Muscle layer of duodenum (tissue), 2 donors: ENCODE measurements around the gene ATRIP.
"Not testable (repeated sequence)": the region's sequence is repeated elsewhere in the genome, so short reads cannot be mapped to it uniquely, and the experiment has no call there.

Experiments
- H3K27ac ChIP-seq: one replicate; pipeline ENCODE4 v1.7.0; 2013; ENCODE audit warnings: mild to moderate bottlenecking, low read length
- H3K27me3 ChIP-seq: one replicate; pipeline ENCODE4 v1.7.0; 2013; ENCODE audit warnings: low read depth, mild to moderate bottlenecking, control low read depth, low read length
- H3K36me3 ChIP-seq, 2 donors: one replicate each; pipeline ENCODE4 v1.7.0; 2013; ENCODE audit warnings: low read length in 2 of 2, control low read depth in 1 of 2, mild to moderate bottlenecking in 1 of 2; ENCODE audit not compliant: insufficient read depth in 2 of 2, control insufficient read depth in 1 of 2
- H3K4me1 ChIP-seq, 2 donors: one replicate each; pipeline ENCODE4 v1.7.0; 2013; ENCODE audit warnings: low read length in 2 of 2, mild to moderate bottlenecking in 2 of 2, control low read depth in 1 of 2, moderate library complexity in 1 of 2; ENCODE audit not compliant: insufficient read depth in 2 of 2, control insufficient read depth in 1 of 2
- H3K4me3 ChIP-seq, 2 donors: one replicate each; pipeline ENCODE4 v1.7.0; 2013; ENCODE audit warnings: low read length in 2 of 2, low read depth in 1 of 2, mild to moderate bottlenecking in 1 of 2
- H3K9me3 ChIP-seq, 2 donors: one replicate each; pipeline ENCODE4 v1.7.0; 2013; ENCODE audit warnings: low read length in 2 of 2, control low read depth in 1 of 2, mild to moderate bottlenecking in 1 of 2; ENCODE audit not compliant: control insufficient read depth in 1 of 2
- donor health status: healthy.

The ATRIP gene

DNA sequence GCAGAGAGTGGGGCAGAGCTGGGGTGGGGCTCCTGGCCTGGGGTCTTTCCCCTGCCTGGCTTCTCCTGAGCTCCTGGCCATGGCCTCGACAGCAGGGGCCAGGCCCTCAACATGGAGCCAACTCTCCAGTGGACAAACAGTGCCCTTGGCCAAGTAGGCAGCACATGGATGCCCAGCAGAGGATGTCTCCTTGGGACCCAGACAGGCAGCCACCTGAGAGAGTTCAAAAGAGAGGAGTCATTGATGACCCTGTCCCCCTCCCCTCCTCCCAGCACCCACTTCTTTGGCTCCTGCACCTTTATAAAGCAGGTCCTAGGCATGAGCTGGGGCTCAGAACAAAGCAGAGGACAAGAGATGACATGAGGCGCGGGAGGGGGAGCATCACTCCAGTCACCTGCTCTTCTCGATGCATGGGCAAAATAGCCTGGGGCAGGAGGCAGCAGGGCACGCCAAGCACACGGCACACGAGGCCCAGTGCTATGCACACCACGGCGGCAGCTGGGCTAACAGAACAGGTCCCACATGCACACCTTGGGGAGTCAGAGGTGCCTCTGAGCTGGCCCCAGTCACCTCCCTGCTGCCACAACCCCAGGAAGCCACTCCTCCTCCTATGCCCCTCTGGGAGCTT lies 30.0 kb downstream of the ATRIP start:
- Histone ChIP-seq H3K9me3 (no peaks in the 10 kb centered on the region), H3K27ac (no peak overlapping the region), H3K4me1 (peaks cover 4 to 9% of the 10 kb centered on the region in 2 donors), H3K4me3 (no peak overlapping the region), H3K36me3 (peaks cover 0 to 21% of the 10 kb centered on the region in 2 donors), H3K27me3 (no peaks in the 10 kb centered on the region)

DNA sequence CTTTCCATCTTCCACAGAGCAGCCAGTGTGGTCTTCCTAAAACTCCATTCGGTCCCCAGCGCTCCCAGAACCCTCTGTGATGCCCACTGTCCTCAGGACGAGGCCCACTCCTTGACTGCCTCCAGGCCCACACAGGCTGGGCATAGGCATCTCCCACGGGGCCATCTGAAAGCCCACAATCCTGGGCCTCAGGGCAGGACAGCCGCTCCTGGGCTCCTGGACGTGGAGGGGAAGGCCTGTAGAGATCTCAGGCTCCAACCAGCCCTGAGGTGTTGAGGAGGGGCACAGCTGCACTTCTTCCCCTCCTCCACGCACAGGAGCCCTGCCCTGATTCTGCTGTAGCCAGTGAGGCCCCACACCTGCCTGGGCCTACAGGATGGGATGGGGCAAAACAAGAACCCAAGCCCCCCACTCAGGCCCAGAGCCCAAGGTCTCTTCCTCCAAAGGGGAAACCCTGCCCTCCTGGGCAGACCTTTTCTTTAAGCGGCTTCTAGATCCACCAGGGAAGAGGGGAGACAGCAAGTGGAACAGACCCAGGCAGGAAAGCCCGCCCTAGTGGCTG lies 31.5 kb downstream of the ATRIP start:
- H3K36me3 ChIP-seq = peaks cover 0 to 17% of the 10 kb centered on the region in 2 donors
- no peak overlapping the region for H3K4me3 ChIP-seq
- H3K9me3 ChIP-seq = no peaks in the 10 kb centered on the region
- H3K27ac ChIP-seq = no peak overlapping the region
- no peaks in the 10 kb centered on the region for H3K27me3 ChIP-seq
- peaks cover 4 to 5% of the 10 kb centered on the region in 2 donors for H3K4me1 ChIP-seq

DNA sequence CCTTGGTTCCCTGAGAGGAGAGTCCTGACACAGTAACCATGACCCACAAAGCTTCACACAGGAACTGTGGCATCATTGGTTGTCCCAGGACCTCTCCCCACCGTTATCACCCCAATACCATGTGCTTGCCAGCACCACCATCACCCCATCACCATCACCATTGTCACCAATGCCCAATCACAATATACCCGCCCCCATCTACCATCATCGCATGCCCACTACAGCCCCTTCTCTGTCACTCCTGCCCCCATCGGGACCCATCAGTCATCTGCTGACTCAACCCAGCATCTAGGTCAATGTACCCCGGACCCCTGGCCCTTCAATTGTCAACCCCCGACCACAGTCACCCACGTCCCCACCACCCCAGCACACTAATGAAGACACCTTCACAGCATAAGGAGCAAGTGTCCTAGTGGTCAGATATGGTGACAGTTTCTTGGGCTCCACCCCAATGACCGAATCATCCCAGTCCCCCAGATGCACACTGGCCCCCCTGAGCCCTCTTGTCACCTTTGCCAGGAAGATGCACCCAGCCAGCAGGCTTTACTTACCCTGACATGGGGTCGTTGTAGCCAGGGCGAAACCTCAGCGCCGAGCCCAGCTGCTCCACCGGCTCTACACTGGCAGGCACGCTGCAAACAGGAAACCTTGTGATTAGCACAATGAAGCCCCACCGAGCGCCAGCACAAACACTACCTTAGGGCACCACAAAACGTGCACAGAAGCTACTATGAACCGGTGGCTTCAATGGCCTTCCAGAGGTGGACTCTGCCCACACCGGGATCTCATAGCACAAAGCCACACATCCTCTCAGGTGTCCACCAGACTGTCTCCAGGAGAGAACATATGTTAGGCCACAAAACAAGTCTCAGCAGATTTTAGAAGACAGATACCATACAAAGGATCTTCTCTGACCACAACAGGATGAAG lies 32.4 kb downstream of the ATRIP start:
- no peak overlapping the region for H3K4me3 ChIP-seq
- no peak overlapping the region for H3K27ac ChIP-seq
- H3K27me3 ChIP-seq = no peaks in the 10 kb centered on the region
- H3K36me3 ChIP-seq = peaks cover 0 to 17% of the 10 kb centered on the region in 2 donors
- H3K9me3 ChIP-seq = no peaks in the 10 kb centered on the region
- H3K4me1 ChIP-seq = no peaks in the 10 kb centered on the region

DNA sequence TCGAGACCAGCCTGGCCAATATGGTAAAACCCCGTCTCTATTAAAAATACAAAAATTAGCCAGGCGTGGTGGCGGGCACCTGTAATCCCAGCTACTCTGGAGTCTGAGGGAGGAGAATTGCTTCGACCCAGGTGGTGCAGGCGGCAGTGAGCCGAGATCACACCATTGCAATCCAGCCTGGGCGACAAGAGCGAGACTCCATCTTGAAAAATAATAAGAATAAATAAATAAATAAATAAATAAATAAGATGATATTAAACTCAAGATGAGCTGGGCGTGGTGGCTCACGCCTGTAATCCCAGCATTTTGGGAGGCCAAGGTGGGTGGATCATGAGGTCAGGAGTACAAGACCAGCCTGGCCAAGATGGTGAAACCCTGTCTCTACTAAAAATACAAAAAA lies 34.4 kb downstream of the ATRIP start:
- H3K27me3 ChIP-seq = not testable (repeated sequence)

DNA sequence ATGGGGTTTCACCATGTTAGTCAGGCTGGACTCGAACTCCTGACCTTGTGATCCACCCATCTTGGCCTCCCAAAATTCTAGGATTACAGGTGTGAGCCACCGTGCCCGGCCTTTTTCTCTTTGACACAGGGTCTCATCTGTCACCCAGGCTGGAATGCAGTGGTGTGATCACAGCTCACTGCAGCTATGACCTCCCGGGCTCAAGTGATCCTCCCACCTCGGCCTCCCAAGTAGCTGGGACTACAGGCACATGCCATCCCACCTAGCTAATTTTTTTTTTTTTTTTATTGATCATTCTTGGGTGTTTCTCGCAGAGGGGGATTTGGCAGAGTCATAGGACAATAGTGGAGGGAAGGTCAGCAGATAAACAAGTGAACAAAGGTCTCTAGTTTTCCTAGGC lies 36.3 kb downstream of the ATRIP start:
- H3K9me3 ChIP-seq, H3K27ac ChIP-seq, H3K4me3 ChIP-seq, H3K4me1 ChIP-seq, H3K27me3 ChIP-seq: not testable (repeated sequence)
- H3K36me3 ChIP-seq = peaks cover 0 to 13% of the 10 kb centered on the region in 2 donors

More for the DNA sequence above, 34.4 kb downstream of the ATRIP start:
- H3K4me3 ChIP-seq, H3K27ac ChIP-seq, H3K9me3 ChIP-seq, H3K4me1 ChIP-seq: not testable (repeated sequence)
- peaks cover 0 to 17% of the 10 kb centered on the region in 2 donors for H3K36me3 ChIP-seq

DNA sequence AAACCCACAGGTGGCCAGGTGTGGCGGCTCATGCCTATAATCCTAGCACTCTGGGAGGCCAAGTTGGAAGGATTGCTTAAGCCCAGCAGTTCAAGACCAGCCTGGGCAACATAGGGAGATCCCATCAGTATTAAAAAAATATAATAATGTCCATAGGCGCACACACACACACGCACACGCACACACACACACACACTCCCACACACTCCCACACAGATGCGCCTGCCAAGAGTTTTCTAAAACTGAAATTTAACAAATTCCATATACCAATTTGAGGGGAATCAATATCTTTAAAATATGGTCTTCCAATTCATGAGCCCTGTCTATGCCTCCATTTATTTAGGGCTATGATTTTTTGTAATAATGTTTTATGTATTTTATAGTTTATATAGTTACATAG lies 40.4 kb downstream of the ATRIP start:
- Histone ChIP-seq H3K27me3 (no peaks in the 10 kb centered on the region), H3K9me3 (no peaks in the 10 kb centered on the region), H3K4me3 (no peak overlapping the region), H3K27ac (no peak overlapping the region), H3K4me1 (no peaks in the 10 kb centered on the region), H3K36me3 (no peaks in the 10 kb centered on the region)

DNA sequence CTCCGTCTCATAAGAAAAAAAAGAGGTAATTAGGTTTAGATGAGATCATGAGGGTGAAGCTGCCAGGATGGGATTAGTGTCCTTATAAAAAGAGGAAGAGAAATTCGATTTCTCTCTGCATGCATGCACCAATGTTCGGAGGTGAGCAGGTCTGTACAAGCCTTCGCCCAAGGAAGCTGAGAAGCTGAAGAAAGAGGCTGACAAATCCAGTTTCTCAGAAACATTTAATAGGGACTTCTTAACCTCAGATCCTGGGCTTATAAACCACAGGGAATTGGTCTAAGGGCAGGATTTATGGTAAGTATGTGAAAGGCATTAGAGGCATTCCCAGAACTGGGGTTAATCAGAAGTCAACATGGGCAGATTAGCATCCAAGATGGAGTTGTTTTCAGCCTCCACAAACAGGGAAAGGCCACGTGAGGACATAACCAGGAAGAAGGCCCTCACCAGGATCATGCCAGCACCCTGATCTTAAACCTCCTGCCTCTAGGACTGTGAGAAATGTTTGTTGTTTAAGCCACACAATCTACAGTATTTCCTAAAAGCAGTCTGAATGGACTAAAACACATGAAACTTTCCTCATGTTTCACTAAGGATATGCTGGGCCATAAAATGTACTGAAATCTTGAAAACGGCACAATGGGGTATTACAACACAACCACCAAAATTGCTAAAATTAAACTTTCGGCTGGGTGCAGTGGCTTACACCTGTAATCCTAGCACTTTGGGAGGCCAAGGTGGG lies 46.1 kb downstream of the ATRIP start:
- Histone ChIP-seq H3K4me3 (no peak overlapping the region), H3K9me3 (no peaks in the 10 kb centered on the region), H3K36me3 (peaks cover 0 to 3% of the 10 kb centered on the region in 2 donors), H3K27me3 (no peaks in the 10 kb centered on the region), H3K27ac (no peak overlapping the region), H3K4me1 (no peaks in the 10 kb centered on the region)

DNA sequence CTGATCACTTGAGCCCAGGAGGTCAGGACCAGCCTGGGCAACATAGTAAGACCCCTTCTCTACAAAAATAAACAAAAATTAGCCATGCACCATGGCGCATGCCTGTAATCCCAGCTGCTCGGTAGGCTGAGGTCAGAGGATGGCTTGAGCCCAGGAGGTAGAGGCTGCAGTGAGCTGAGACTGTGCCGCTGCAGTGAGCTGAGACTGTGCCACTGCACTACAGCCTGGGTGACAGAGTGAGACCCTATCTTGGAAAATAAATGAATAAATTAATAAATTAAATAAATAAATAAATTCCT lies 46.6 kb downstream of the ATRIP start:
- Histone ChIP-seq H3K9me3 (no peaks in the 10 kb centered on the region), H3K4me1 (no peaks in the 10 kb centered on the region), H3K27me3 (no peaks in the 10 kb centered on the region), H3K27ac (no peak overlapping the region), H3K36me3 (peaks cover 0 to 8% of the 10 kb centered on the region in 2 donors), H3K4me3 (no peak overlapping the region)

DNA sequence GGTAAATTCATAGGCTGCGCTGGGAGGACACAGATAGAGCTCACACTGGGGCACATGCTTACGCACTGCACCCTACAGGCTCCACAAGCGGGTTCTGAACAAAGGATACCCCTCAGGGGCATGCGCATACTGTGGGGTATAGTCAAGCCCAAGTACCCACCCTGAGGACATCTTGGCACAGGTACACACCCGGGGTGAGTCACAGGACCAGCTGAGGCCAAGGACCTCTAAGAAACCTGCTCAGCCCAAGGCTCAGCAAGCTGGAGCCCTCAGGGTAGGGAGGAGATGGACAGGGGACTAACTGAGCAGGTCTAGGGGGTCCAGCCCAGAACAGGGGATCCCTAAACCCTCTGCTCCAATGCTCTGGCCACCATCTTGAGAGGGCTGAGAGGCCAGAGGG lies 54.1 kb downstream of the ATRIP start:
- Histone ChIP-seq H3K9me3 (no peaks in the 10 kb centered on the region), H3K4me1 (peaks cover 0 to 19% of the 10 kb centered on the region in 2 donors), H3K36me3 (peaks cover 0 to 16% of the 10 kb centered on the region in 2 donors), H3K27ac (no peak overlapping the region), H3K27me3 (no peaks in the 10 kb centered on the region), H3K4me3 (no peak overlapping the region)

DNA sequence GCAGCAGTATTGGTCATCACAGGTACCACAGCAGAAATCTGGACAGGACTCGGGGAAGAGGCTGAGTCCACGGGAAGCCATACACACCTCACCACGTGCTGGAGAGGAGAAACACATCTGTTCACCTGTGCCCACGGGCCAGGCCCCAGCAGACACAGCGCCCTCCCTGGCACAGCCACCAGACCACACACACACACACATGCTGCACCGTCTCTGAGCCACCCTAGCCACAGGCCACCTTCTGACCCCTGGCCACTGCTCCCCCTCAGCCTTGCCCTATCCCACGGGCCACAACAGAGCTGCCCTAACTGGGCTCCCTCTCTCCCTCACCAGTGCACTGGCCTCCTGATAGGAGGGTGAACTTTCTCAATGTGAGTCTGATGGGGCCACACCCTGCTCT lies 54.7 kb downstream of the ATRIP start:
- peaks cover 0 to 19% of the 10 kb centered on the region in 2 donors for H3K4me1 ChIP-seq
- H3K4me3 ChIP-seq = no peak overlapping the region
- H3K27me3 ChIP-seq = no peaks in the 10 kb centered on the region
- H3K9me3 ChIP-seq = no peaks in the 10 kb centered on the region
- H3K36me3 ChIP-seq = peaks cover 0 to 16% of the 10 kb centered on the region in 2 donors
- H3K27ac ChIP-seq = no peak overlapping the region

DNA sequence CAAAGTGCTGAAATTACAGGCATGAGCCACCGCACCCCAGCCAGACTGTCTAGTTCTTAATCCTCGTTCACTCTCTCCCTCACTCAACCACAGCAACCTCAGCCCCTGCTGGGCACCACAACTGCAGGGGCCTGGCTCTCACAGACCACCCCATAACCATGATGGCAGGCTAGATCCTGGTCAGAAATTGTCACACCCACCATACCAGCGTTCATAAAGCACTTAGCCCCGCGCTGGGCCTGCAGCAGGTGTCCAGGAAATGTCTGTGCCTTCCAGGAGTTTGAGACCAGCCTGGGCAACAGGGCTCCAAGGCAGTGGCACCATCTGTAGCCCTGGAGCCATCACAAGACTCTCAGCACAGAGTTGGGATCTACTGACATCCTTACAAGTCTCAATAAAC lies 55.6 kb downstream of the ATRIP start:
- no peaks in the 10 kb centered on the region for H3K27me3 ChIP-seq
- peaks cover 0 to 19% of the 10 kb centered on the region in 2 donors for H3K4me1 ChIP-seq
- no peak overlapping the region for H3K27ac ChIP-seq
- H3K36me3 ChIP-seq = peaks cover 0 to 16% of the 10 kb centered on the region in 2 donors
- H3K9me3 ChIP-seq = no peaks in the 10 kb centered on the region
- H3K4me3 ChIP-seq = no peak overlapping the region
